ENCODE results near the gene DNASE1. TPM values are rescaled to one million over a fixed set of nuclear protein-coding genes. Genes with fewer than 3 reads are reported as not detected.

The DNASE1 gene, protein sequence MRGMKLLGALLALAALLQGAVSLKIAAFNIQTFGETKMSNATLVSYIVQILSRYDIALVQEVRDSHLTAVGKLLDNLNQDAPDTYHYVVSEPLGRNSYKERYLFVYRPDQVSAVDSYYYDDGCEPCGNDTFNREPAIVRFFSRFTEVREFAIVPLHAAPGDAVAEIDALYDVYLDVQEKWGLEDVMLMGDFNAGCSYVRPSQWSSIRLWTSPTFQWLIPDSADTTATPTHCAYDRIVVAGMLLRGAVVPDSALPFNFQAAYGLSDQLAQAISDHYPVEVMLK
- 10 to 100 TPM in 3 of 4 donors, 1 to 10 TPM in 1; 2.8 to 16.3 (median 12.9) TPM for total RNA-seq

- H3K4me3 ChIP-seq: no peak within 1 kb of the TSS
- peaks cover 0 to 4% (median 0%) of the 10 kb centered on the region in 4 donors for H3K4me1 ChIP-seq
- H3K27ac ChIP-seq (replicated peaks in 1 of 4): no peak within 1 kb of the TSS
- WGBS: 87% methylated on average over 14 of the region's 14 CpGs
- intact Hi-C loops (cut with DNase I): no loop called here
- peaks cover 18 to 74% (median 57%) of the 10 kb centered on the region in 4 donors for H3K36me3 ChIP-seq
- no peaks in the 10 kb centered on the region for H3K9me3 ChIP-seq
- no peak for DNase-seq (ENCODE audit: extremely low spot score)
- peak; percentile 35 to 67 (median 53) for TF ChIP-seq CTCF (IDR thresholded peaks at IDR 0.05)
- no peak for TF ChIP-seq POLR2AphosphoS5 (IDR thresholded peaks at IDR 0.05)
- H3K27me3 ChIP-seq: no peaks in the 10 kb centered on the region
Observed at GRCh38 chr16:3654249-3654991, at the start of gene DNASE1. DNASE1 (plus strand) TSS chr16:3654691; CDS start chr16:3655374, 683 bp downstream.

GRCh38 chr16:3606441-3606840 is 48.0 kb upstream of the DNASE1 start:
- 88% methylated on average over 11 of the region's 11 CpGs for whole genome bisulfite sequencing
- Histone ChIP-seq H3K4me3 (no peak overlapping the region), H3K36me3 (peaks cover 0 to 42% (median 31%) of the 10 kb centered on the region in 4 donors), H3K9me3 (no peaks in the 10 kb centered on the region), H3K27ac (replicated peaks in 1 of 4) (no peak overlapping the region), H3K4me1 (peaks cover 10 to 13% (median 11%) of the 10 kb centered on the region in 4 donors), H3K27me3 (no peaks in the 10 kb centered on the region)
- DNase-seq (ENCODE audit: extremely low spot score): no peak
- TF ChIP-seq EP300 (IDR thresholded peaks at IDR 0.05): no peak
- TF ChIP-seq POLR2AphosphoS5 (IDR thresholded peaks at IDR 0.05): no peak
- no peak for TF ChIP-seq POLR2A (IDR thresholded peaks at IDR 0.05; ENCODE audit: low read depth)
- TF ChIP-seq CTCF (IDR thresholded peaks at IDR 0.05): no peak
- intact Hi-C loops (cut with DNase I): no loop called here

- Histone ChIP-seq H3K36me3 (peaks cover 0 to 35% (median 26%) of the 10 kb centered on the region in 4 donors), H3K27me3 (no peaks in the 10 kb centered on the region), H3K4me3 (no peak overlapping the region), H3K9me3 (no peaks in the 10 kb centered on the region), H3K27ac (replicated peaks in 1 of 4) (no peak overlapping the region), H3K4me1 (peaks cover 10 to 17% (median 13%) of the 10 kb centered on the region in 4 donors)
- TF ChIP-seq POLR2AphosphoS5 (IDR thresholded peaks at IDR 0.05) (no peak), POLR2A (IDR thresholded peaks at IDR 0.05; ENCODE audit: low read depth) (no peak), EP300 (IDR thresholded peaks at IDR 0.05) (no peak), CTCF (IDR thresholded peaks at IDR 0.05) (no peak)
- 94% methylated on average over 7 of the region's 7 CpGs for WGBS
- intact Hi-C loops (cut with DNase I): no loop called here
- DNase-seq (ENCODE audit: extremely low spot score): no peak
Observed at GRCh38 chr16:3607161-3607560, 47.3 kb upstream of the DNASE1 start.

DNA sequence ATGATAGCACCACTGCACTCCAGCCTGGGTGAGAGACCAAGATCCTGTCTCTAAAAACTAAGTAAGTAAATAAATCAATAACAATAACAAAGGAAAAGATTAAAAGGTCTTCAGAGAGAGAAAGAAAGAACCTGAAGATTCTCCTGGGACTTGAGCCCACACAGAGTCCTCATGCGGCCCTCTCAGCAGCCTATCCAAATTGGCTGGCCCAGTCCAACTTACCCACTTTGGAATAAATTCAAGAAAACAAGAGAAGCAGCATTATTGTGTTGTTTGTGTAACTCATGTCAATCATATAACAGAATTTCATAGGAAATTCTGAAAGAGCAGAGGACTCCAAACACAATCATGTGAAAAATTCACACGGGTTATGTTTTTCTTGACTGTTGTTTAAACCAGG is 46.9 kb upstream of the DNASE1 start:
- no peak for DNase-seq (ENCODE audit: extremely low spot score)
- WGBS: 71% methylated on average over 2 of the region's 2 CpGs
- Histone ChIP-seq H3K36me3 (peaks cover 0 to 30% (median 21%) of the 10 kb centered on the region in 4 donors), H3K9me3 (no peaks in the 10 kb centered on the region), H3K27ac (replicated peaks in 1 of 4) (no peak overlapping the region), H3K4me1 (peaks cover 14 to 22% (median 18%) of the 10 kb centered on the region in 4 donors), H3K4me3 (no peak overlapping the region), H3K27me3 (no peaks in the 10 kb centered on the region)
- intact Hi-C loops (cut with DNase I): no loop called here
- TF ChIP-seq POLR2AphosphoS5 (IDR thresholded peaks at IDR 0.05) (no peak), CTCF (IDR thresholded peaks at IDR 0.05) (no peak), EP300 (IDR thresholded peaks at IDR 0.05) (no peak), POLR2A (IDR thresholded peaks at IDR 0.05; ENCODE audit: low read depth) (no peak)
